NCI-H2107 treated with DMSO at 0.1 percent for 48 hours (cell line): ENCODE measurements around the gene RABGAP1L.

ENCODE experiments used
- DNase-seq: peaks from one replicate; lab custom pipeline; 2025; ENCODE audit not compliant: unreplicated experiment; lab: John Stamatoyannopoulos, UW

Gene RABGAP1L

DNA sequence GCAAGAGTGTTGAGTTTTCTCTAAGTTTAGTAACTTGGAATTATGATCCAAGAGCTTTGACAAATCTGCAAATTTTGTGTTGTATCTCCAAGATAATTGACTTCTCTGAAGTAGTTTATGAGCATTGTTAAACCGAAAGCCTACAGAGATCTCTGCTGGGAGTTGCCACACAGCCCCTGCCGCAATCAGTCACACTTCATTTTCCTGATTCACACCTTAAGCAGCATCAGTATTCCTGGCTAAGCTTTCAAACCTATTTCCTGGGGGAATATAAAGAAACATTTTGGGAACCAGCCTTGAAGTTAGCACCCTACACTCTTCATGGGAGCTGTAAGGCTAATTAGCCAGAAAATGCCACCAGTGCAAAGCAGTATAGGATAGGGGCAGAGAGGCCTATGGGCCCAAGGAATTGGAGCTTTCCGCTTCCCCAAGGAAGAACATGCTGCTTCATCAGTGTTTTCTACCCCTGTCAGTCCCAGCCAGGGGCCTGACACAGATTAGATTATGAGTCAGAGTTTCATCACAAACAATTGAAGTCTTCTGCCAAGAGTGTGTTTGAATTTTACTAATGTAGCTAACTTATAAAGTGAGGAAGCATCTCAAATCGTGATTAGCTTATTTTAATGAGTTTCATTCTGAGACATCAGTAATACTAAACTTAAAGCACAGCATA, 817.3 kb downstream of the RABGAP1L start:
- no peak for DNase-seq

- DNase-seq, result no peak
Measured at GRCh38 chr1:174982971-174983689, 823.8 kb downstream of the RABGAP1L start.

DNA sequence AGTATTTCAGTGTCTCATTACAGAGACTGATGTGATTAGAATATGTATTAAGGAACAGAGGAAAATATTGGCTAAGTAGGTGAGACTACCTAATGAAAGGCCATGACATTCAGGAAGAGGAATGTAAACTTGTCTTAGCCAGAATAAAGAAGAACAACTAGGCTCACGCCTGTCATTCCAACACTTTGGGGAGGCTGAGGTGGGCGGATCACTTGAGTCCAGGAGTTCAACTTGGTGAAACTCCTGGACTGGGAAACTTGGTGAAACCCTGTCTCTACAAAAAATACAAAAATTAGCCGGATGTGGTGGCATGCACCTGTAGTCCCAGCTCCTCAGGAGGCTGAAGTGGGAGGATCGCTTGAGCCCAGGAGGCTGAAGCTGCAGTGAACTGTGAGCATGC, 825.6 kb downstream of the RABGAP1L start:
- DNase-seq, result no peak

GRCh38 chr1:174988539-174988938, 829.2 kb downstream of the RABGAP1L start:
- no peak for DNase-seq

DNA sequence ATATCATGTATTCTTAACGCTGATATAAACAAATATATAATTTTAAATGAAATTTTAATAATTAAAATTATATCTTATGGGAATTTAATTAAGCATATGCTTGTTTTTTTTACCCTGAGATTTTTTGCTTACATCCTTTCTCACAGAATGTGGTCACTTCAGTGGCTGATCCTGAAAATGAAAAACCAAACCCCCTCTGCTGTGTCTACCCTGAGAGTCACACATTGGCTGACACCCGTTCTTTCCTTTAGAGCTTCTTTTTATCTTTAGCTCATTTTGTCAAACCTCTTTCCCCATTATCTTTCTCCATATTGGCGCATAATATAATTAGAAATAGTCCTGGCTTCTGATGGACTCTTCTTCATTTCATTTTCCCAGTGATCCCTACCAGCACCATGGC, 829.7 kb downstream of the RABGAP1L start:
- no peak for DNase-seq

DNA sequence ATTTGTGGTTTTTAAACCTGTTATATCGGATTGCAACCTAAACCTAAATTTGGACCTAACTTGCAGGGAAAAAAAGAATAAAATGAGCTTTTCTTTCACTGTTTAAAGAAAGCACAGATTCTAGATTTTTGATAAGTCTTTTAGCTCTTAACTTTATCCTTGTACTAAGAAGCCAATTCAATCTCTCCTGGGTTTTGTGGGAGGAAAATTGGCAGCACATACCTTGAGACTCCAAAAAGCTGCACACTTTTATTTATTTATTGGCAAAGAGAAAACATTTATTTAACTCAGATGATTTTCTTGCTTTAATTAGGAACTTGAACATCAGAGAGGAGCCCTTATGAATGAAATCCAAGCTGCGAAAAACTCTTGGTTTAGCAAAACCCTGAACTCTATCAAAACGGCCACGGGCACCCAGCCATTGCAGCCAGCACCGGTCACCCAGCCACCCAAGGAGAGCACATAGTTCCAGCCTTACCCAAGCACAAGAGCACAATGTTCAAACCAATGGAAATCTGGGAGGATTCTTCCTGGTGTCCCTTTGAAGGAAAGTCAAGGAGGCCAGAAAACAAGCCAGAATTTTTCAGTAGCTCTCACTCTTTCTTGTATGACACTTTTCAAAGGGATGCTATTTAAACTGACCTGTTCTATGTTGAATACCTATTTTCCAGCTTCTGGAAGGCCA, 830.4 kb downstream of the RABGAP1L start:
- DNase-seq, result no peak

- peak; percentile 83 for DNase-seq
Measured at GRCh38 chr1:174990382-174990999, 831.2 kb downstream of the RABGAP1L start.

- no peak for DNase-seq
Measured at GRCh38 chr1:174991473-174991872, 832.2 kb downstream of the RABGAP1L start.

DNA sequence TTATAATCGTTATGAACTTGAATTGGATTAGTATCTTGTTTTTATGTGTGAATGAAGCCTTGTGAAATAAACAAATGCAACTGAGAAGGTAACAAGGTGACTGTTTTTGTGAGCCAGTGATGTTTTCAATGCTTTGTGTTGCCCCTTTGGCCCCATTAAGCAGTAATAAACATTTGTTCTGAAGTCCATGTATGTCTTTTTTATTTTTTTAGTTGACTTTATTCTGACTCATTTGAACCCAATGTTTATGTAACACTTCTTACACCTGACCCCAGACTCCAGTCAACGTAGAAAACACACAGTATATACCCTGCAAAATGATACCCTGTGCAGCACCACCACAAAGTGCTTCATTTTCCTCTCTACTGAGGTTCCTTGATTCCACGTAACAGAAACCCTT, 835.8 kb downstream of the RABGAP1L start:
- no peak for DNase-seq

DNA sequence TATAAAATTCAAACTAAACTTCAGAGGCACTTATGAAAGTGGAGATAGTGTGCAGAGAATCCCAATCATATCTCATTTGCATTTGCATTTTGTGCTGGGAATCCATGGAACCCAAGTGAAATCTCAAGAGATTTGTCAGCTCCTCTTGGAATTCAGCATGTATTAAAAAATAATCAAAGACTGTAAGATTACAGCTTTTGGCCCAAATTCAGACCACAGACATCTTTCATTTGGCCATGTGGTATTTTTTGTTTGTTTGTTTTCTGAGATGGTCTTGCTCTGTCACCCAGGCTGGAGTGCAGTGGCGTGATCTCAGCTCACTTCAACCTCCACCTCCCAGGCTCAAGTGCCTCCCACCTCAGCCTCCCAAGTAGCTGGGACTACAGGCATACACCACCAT, 836.6 kb downstream of the RABGAP1L start:
- DNase-seq, result no peak

- DNase-seq, result no peak
Measured at GRCh38 chr1:174996476-174996875, 837.2 kb downstream of the RABGAP1L start.

- no peak for DNase-seq
Measured at GRCh38 chr1:174997041-174997440, 837.7 kb downstream of the RABGAP1L start.

GRCh38 chr1:174998569-174999215, 839.4 kb downstream of the RABGAP1L start:
- peak; percentile 94 for DNase-seq

GRCh38 chr1:174999216-174999935, 840.1 kb downstream of the RABGAP1L start:
- DNase-seq, result peak; percentile 98

DNA sequence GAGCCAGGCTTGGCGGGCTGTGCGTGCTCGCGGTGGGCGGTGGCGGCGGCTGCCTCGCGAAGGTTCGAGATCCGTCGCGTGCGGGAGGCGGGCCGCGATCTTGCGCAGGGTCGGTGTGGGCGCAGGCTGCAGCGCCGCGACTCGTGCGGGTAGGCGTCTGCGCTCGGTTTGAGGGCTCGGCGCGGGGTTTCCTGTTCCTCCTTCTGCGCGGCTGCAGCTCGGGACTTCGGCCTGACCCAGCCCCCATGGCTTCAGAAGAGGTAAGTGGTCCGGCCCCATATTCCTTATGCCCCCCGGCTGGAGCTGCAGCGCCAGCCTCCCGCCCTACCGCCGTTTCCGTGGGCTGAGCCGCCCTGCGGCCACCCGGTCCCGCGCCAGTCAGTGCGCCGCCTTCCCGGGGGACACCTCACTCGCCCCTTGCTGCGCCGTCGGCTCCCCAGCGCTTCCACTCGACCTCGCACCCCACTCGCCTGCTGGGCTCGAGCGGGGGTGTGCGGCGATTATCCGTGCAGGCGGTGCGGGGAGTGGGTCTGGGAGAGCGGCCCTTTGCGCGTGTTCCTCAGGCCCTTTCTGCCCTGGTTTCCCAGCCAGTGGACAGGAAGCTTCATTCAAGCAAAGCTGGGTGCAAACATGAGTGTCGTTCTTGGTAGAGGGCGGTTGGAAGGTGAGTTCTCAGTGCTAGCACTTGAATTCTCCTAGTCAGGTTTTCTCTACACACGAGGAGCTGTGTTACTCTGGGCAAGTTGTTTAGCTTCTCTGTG, 840.8 kb downstream of the RABGAP1L start, which contains the start of gene CACYBP:
Gene CACYBP, plus strand, starts transcription at position 12 of the 761 bp plus-strand sequence. Its CDS starts 234 bp downstream, at position 246.
- DNase-seq, result no peak

- DNase-seq, result no peak
Measured at GRCh38 chr1:175000697-175001187, 841.4 kb downstream of the RABGAP1L start.

DNA sequence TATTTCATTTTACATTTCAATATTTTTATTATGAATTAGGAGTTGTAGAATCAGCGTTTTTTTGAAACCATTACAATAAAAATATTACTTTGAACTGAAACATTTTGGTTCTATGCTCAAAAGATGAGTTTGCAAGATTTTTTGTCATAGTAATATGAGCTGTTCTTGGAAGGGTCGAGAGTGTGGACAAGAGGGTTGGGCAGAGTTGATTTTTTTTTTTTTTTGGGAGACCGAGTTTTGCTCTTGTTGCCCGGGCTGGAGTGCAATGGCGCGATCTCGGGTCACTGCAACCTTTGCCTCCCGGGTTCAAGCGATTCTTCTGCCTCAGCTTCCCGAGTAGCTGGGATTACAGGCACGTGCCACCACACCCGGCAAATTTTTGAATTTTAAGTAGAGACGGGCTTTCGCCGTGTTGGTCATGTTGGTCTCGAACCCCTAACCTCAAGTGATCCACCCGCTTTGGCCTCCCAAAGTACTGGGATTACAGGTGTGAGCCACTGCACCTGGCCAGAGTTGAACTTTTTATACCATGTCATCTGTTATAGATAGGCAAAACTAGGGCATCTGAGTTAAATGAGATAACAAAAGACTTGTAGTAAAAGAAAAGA, 843.7 kb downstream of the RABGAP1L start:
- DNase-seq, result no peak

GRCh38 chr1:175003521-175003920, 844.2 kb downstream of the RABGAP1L start:
- no peak for DNase-seq
